GM21526 (cell line): ENCODE results near the gene GPR153.

Source experiments
- ATAC-seq: cut with Tn5 transposase; IDR thresholded peaks from one replicate; pipeline ENCODE4 v1.9.1; 2021; ENCODE audit warnings: moderate library complexity; ENCODE audit not compliant: unreplicated experiment, low FRiP score

Gene GPR153

GRCh38 chr1:6251233-6251632 is 9.7 kb downstream of the GPR153 start:
- ATAC-seq: no peak

- ATAC-seq: no peak
Measured at GRCh38 chr1:6249739-6250689, 10.9 kb downstream of the GPR153 start.

GRCh38 chr1:6248932-6249738 is 11.8 kb downstream of the GPR153 start:
- no peak for ATAC-seq

GRCh38 chr1:6248161-6248776 is 12.6 kb downstream of the GPR153 start:
- no peak for ATAC-seq

GRCh38 chr1:6247651-6248050 is 13.2 kb downstream of the GPR153 start:
- no peak for ATAC-seq

- no peak for ATAC-seq
Measured at GRCh38 chr1:6246497-6247467, 14.1 kb downstream of the GPR153 start.

GRCh38 chr1:6245869-6246496 is 14.9 kb downstream of the GPR153 start:
- no peak for ATAC-seq

- ATAC-seq: no peak
Measured at GRCh38 chr1:6245086-6245868, 15.6 kb downstream of the GPR153 start.

- no peak for ATAC-seq
Measured at GRCh38 chr1:6244401-6245049, 16.4 kb downstream of the GPR153 start.

- no peak for ATAC-seq
Measured at GRCh38 chr1:6243993-6244392, 16.9 kb downstream of the GPR153 start, which contains the start of gene HES3. Gene HES3, plus strand, starts transcription at chr1:6244179. Its CDS starts 187 bp downstream, at chr1:6244366.

- ATAC-seq: no peak
Measured at GRCh38 chr1:6243053-6243834, 17.7 kb downstream of the GPR153 start.

GRCh38 chr1:6241887-6242740 is 18.8 kb downstream of the GPR153 start:
- no peak for ATAC-seq

GRCh38 chr1:6241107-6241886 is 19.6 kb downstream of the GPR153 start:
- no peak for ATAC-seq

- ATAC-seq: no peak
Measured at GRCh38 chr1:6239950-6240768, 20.7 kb downstream of the GPR153 start.
